Mesenteric fat pad (tissue), 1 donor: ENCODE results near the gene KCNK10. TPM values are rescaled to one million over a fixed set of nuclear protein-coding genes. Genes with fewer than 3 reads are reported as not detected.

Experiments
- DNase-seq: peaks from one replicate; pipeline ENCODE4 v3.0.0-alpha.2; 2020; ENCODE audit warnings: low spot score
- long read RNA-seq: library from polyadenylated mRNA; unstranded; transcript quantifications from one replicate; pipeline ENCODE4 v2.0.0, GENCODE V29; 2020
- total RNA-seq: library from RNA; stranded (reverse); fragmentation: NEBNext Ultra II Directional; extraction: Animal tissue kit (Norgen Biotek cat#: 25700); gene quantifications from one replicate; pipeline ENCODE4 v1.2.1, GENCODE V29; 2021
- donor health status: DM: yes; HTN: yes; CAD: no.

Gene KCNK10
- total RNA-seq = not detected
- long read RNA-seq = 0 reads

GRCh38 chr14:88323086-88323522 is at the start of gene KCNK10:
Gene KCNK10 (minus strand): TSS chr14:88323269. CDS start chr14:88322798, 471 bp downstream.
- DNase-seq = no peak

- DNase-seq = no peak
Observed at GRCh38 chr14:88369496-88369895, 46.4 kb upstream of the KCNK10 start.

GRCh38 chr14:88364710-88365413 is 41.8 kb upstream of the KCNK10 start:
- no peak for DNase-seq

GRCh38 chr14:88363644-88364043 is 40.6 kb upstream of the KCNK10 start:
- no peak for DNase-seq

- no peak for DNase-seq
Observed at GRCh38 chr14:88359500-88359899, 36.4 kb upstream of the KCNK10 start.

GRCh38 chr14:88354358-88354757 is 31.3 kb upstream of the KCNK10 start:
- DNase-seq = no peak

GRCh38 chr14:88352698-88353097 is 29.6 kb upstream of the KCNK10 start:
- DNase-seq = no peak

GRCh38 chr14:88351966-88352691 is 29.1 kb upstream of the KCNK10 start:
- no peak for DNase-seq

- DNase-seq = no peak
Observed at GRCh38 chr14:88348546-88348945, 25.5 kb upstream of the KCNK10 start.

- DNase-seq = no peak
Observed at GRCh38 chr14:88346048-88346639, 23.1 kb upstream of the KCNK10 start.

- no peak for DNase-seq
Observed at GRCh38 chr14:88342980-88343379, 19.9 kb upstream of the KCNK10 start.

GRCh38 chr14:88340357-88340756 is 17.3 kb upstream of the KCNK10 start:
- DNase-seq = no peak

- DNase-seq = no peak
Observed at GRCh38 chr14:88333036-88333435, 10.0 kb upstream of the KCNK10 start.

GRCh38 chr14:88327497-88327896 is 4.4 kb upstream of the KCNK10 start:
- DNase-seq = no peak

- DNase-seq = no peak
Observed at GRCh38 chr14:88326352-88327103, 3.5 kb upstream of the KCNK10 start.

- DNase-seq = no peak
Observed at GRCh38 chr14:88325883-88326282, 2.8 kb upstream of the KCNK10 start.

GRCh38 chr14:88324930-88325329 is 1.9 kb upstream of the KCNK10 start:
- DNase-seq = no peak

- no peak for DNase-seq
Observed at GRCh38 chr14:88324491-88324890, 1.4 kb upstream of the KCNK10 start.

GRCh38 chr14:88323523-88324199 is 592 bp upstream of the KCNK10 start:
- no peak for DNase-seq

- no peak for DNase-seq
Observed at GRCh38 chr14:88322504-88323085, 474 bp downstream of the KCNK10 start.
